ENCODE results near the gene DPH3. TPM values are rescaled to one million over a fixed set of nuclear protein-coding genes. Genes with fewer than 3 reads are reported as not detected.

The DPH3 gene
- total RNA-seq, 1 donor from 2014 or later, result 21.3 TPM

- DNase-seq, result no peak
These were observed 32.8 kb downstream of the DPH3 start for GRCh38 chr3:16231983-16232382.

GRCh38 chr3:16229681-16230080 lies 35.1 kb downstream of the DPH3 start:
- no peak for DNase-seq

GRCh38 chr3:16227566-16227965 lies 37.2 kb downstream of the DPH3 start:
- DNase-seq, result no peak

DNA sequence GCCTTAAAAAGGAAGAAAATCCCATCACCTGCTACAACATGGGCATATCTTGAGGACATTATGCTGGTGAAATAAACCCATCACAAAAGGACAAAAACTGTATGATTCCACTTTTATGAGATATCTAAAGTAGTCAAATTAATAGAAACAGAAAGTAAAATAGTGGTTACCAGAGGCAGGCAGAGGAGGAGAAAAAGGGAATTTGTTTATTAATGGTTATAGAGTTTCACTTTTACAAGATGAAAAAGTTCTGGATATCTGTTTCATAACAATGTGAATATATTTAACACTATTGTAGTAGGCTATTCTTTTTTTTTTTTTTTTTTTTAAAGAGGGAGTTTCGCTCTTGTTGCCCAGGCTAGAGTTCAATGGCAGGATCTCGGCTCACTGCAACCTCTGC lies 40.4 kb downstream of the DPH3 start:
- no peak for DNase-seq

DNA sequence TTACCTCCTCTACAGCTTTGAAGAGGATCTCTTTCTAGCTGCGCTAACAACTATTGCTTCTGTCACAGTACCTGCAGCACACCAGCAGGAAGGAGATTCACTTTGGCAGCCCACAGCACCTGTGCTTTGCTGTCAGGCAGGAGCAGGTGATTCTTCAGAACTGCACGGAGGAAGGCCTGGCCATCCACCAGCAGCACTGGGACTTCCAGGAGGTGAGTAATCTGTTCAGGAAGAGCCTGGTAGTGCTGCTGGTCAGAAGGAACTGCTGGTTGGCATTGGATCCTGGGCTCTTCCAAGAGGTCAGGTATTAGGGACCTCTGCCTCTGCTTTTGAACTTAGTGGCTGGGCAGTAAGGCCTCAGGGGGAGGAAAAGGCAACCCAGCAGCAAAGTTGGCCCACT lies 42.2 kb downstream of the DPH3 start:
- DNase-seq, result no peak

- DNase-seq, result no peak
These were observed 42.8 kb downstream of the DPH3 start for GRCh38 chr3:16221990-16222389.

GRCh38 chr3:16219777-16220176 lies 45.0 kb downstream of the DPH3 start:
- no peak for DNase-seq

DNA sequence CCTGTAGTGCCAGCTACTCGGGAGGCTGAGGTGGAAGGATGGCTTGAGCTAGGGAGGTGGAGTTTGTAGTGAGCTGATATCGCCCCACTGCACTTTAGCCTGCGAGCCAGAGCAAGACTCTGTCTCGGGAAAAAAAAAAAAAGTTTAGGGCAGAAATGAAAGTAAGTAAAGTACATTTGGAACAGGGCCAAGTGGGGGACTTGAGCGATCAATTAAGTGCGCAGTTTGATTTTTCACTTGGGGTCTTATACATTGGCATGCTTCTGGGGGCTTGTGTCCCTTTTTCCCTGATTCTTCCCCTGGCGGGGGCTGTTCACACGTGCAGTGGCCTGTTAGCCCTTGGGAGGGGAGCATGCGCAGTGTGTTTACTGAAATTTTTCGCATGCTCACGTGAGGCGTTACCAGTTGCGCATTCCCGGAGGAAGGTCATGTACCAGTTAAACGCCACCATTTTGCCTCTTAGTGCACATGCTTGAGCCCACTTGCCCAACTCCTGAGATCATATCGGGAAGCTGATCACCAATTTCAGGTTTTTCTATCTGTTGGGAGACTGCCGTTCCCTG lies 48.3 kb downstream of the DPH3 start:
- DNase-seq, result no peak

DNA sequence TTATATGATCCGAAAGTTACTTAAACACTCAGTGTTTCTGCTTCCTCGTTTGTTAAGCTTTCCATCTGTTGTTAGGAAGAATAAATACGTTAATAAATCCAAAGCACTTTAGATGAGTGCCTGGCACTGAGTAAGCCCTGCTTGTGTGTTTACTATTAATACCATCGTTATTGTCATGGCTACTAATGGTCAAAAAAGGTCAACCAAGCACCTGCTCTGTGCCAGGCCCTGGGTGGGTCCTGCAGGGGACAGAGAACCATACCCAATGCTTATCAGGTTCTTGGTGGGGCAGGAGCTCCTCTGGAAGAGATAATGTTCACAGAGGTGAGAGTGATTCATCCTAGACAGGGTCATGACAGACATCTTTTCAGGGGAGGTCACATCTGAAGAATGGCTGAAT lies 50.4 kb downstream of the DPH3 start:
- DNase-seq, result no peak

DNA sequence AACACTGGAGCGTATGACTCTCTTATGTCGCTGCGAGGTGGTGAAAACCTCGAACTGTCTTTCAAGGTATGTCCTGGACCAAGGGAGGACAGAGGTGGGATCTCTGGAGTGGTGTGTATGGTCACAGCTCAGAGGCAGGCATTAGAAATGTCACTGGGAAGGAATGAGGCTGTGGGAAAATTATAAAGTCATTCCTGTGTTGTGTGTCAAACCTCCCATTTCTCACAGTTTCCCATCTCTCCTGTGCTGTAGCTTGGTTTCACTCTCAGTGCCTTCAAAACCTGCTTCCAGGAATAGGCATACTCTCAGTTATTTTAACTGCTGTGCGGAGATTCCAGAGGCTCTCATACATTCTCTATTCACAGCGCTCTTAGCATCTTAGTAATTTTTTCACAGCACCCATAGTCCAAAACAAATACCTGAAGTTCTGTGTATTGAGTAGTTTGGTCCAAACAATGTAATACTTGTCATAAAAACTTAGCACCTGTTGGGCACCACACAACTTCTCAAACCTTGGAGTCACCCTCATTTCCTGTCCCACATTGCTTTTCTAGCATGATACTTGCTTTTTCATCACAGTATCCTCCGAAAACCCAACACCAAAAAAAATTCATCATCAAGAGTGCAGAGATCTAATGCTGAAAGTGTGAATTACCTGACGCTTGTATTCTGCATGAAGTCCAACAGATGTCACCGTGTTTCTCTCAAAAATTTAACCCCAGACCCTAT lies 53.4 kb downstream of the DPH3 start:
- DNase-seq, result no peak

Other genes with a start within 250 kb of the DPH3 start
- gene GALNT15, start 90.3 kb downstream of the DPH3 start, total RNA-seq, result 104 and 175 TPM in 2 replicates
- 18.0 and 20.1 TPM in 2 replicates for gene OXNAD1, start 269 bp upstream of the DPH3 start, total RNA-seq
- gene RFTN1, start 248.8 kb upstream of the DPH3 start, total RNA-seq, result 47.3 and 47.8 TPM in 2 replicates

Measured in dermis blood vessel endothelial cell (primary cell).